Measurements from ENCODE around the gene ZBTB20.

DNA sequence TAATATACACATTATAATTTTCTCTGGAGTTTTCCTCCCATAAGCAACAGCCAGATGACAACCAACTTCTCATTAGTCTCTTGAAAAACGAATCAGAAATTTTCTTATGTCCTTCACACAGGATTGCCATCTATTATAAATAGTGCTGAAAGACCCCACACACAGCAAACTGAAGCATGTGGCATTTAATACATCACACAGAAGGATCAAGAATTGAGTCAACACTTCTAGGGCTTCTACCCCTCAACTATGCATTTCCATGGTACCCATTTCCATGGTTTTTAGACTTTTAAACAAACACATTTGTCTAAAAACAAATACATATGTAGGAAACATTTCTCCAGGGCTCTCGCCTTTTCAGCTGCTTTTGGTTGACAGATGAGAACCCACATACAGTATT, 282.1 kb downstream of the ZBTB20 start:
- TF ChIP-seq CTCF (IDR thresholded peaks at IDR 0.05; ENCODE audit: low read depth, low read length, poor library complexity, severe bottlenecking) (no peak), EZH2phosphoT487 (IDR thresholded peaks at IDR 0.05; ENCODE audit: borderline replicate concordance, low read length) (no peak)
